ENCODE data around the gene AP2S1. TPM values are rescaled to one million over a fixed set of nuclear protein-coding genes. Genes with fewer than 3 reads are reported as not detected.
"Not testable (repeated sequence)": the region's sequence is repeated elsewhere in the genome, so short reads cannot be mapped to it uniquely, and the experiment has no call there.

Gene AP2S1
- polyA plus RNA-seq, 1 donor, result 78.8 TPM

DNA sequence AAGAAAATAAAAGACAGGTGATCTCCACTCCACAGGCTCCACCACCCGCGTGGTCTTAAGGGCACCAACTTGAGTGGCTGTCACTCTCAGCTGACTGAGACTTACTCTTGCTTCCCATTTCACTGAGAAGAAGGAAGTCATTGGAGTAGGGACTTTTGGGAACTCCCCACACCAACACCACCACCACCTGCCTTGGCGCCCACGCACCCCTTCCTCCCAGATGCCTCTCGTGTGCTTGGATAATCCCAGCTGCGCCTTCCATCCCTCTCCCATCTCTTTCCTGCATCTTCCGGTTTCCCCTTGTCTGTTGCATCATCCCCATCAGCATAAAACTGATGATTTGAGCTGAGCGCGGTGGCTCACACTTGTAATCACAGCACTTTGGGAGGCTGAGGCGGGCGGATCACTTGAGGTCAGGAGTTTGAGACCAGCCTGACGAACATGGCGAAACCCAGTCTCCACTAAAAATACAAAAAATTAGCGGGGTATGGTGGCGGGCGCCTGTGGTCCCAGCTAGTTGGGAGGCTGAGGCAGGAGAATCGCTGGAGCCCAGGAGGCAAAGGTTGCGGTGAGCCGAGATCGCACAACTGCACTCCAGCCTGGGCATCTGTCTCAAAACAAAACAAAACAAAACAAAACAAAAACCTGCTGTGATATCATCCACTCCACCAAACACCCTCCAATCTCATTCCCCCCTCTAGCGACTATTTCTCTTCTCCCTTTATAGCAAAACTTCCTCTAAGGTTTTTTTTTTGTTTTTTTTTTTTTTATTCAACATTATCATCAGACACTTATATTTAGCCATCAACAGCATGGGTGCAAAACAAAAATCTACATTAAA, 25.5 kb downstream of the AP2S1 start:
- Histone ChIP-seq H3K4me1 (ENCODE audit: control insufficient read depth, insufficient read depth, low read length) (peaks cover 24% of the 10 kb centered on the region), H3K4me3 (ENCODE audit: low read length) (no peak overlapping the region), H3K36me3 (ENCODE audit: control insufficient read depth, insufficient read depth, low read length) (no peaks in the 10 kb centered on the region), H3K27ac (ENCODE audit: low read length) (no peak overlapping the region), H3K9me3 (ENCODE audit: control insufficient read depth, low read depth, low read length) (no peaks in the 10 kb centered on the region), H3K27me3 (ENCODE audit: control insufficient read depth, insufficient read depth, low read length) (no peaks in the 10 kb centered on the region)
- 100% methylated on average over 1 of the region's 21 CpGs for WGBS (ENCODE audit: insufficient coverage, low lambda C conversion rate)
- no peak for DNase-seq

DNA sequence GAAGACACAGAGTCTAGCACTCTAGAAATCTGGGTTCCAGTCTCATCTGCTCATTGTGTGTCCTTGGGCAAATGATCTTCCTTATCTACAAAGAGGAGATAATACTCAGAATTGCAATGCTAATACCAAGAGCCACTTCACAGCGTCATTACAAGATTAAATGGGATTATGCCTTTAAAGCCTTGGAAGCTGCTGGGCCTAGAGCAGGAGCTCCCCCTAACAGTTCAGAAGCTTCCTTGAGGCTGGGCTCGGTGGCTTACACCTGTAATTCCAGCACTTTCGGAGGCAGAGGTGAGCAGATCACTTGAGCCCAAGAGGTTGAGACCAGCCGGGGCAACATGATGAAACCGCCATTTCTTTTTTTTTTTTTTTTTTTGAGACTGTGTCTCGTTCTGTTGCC, 27.6 kb downstream of the AP2S1 start:
- Histone ChIP-seq H3K9me3 (ENCODE audit: control insufficient read depth, low read depth, low read length) (no peaks in the 10 kb centered on the region), H3K27me3 (ENCODE audit: control insufficient read depth, insufficient read depth, low read length) (no peaks in the 10 kb centered on the region), H3K27ac (ENCODE audit: low read length) (peak overlapping the region; percentile 23), H3K4me3 (ENCODE audit: low read length) (no peak overlapping the region), H3K36me3 (ENCODE audit: control insufficient read depth, insufficient read depth, low read length) (no peaks in the 10 kb centered on the region), H3K4me1 (ENCODE audit: control insufficient read depth, insufficient read depth, low read length) (peaks cover 24% of the 10 kb centered on the region)
- DNase-seq, result no peak
- no CpG with 5 or more reads among the region's 6 CpGs for WGBS (ENCODE audit: insufficient coverage, low lambda C conversion rate)

DNA sequence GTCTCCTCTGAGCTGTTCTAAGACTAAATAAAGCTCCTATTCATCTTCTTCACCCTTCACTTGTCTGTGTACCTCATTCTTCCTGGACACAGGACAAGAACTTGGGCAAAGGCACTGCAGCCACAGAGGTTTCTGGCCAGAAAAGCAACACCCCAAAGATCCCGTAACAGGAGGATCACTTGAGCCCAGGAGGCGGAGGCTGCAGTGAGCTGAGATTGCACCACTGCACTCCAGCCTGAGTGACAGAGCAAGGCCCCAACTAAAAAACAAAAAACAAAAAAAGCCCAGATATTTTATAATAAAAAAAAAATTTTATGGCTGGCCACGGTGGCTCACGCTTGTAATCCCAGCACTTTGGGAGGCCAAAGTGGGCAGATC, 28.2 kb downstream of the AP2S1 start:
- H3K27me3 ChIP-seq (ENCODE audit: control insufficient read depth, insufficient read depth, low read length); H3K9me3 ChIP-seq (ENCODE audit: control insufficient read depth, low read depth, low read length); H3K36me3 ChIP-seq (ENCODE audit: control insufficient read depth, insufficient read depth, low read length); H3K4me3 ChIP-seq (ENCODE audit: low read length); DNase-seq: not testable (repeated sequence)
- Histone ChIP-seq H3K27ac (ENCODE audit: low read length) (peak overlapping the region; percentile 75), H3K4me1 (ENCODE audit: control insufficient read depth, insufficient read depth, low read length) (peaks cover 24% of the 10 kb centered on the region)
- WGBS (ENCODE audit: insufficient coverage, low lambda C conversion rate), result no CpG with 5 or more reads among the region's 4 CpGs

- no peaks in the 10 kb centered on the region for H3K36me3 ChIP-seq (ENCODE audit: control insufficient read depth, insufficient read depth, low read length)
- WGBS (ENCODE audit: insufficient coverage, low lambda C conversion rate), result no CpG with 5 or more reads among the region's 18 CpGs
- no peak overlapping the region for H3K4me3 ChIP-seq (ENCODE audit: low read length)
- peak in 1 of 2 donors; percentile 77 for DNase-seq
- no peaks in the 10 kb centered on the region for H3K9me3 ChIP-seq (ENCODE audit: control insufficient read depth, low read depth, low read length)
- H3K4me1 ChIP-seq (ENCODE audit: control insufficient read depth, insufficient read depth, low read length), result peaks cover 24% of the 10 kb centered on the region
- peak overlapping the region; percentile 75 for H3K27ac ChIP-seq (ENCODE audit: low read length)
- no peaks in the 10 kb centered on the region for H3K27me3 ChIP-seq (ENCODE audit: control insufficient read depth, insufficient read depth, low read length)
Observed at GRCh38 chr19:46821512-46822409, 28.9 kb downstream of the AP2S1 start.

DNA sequence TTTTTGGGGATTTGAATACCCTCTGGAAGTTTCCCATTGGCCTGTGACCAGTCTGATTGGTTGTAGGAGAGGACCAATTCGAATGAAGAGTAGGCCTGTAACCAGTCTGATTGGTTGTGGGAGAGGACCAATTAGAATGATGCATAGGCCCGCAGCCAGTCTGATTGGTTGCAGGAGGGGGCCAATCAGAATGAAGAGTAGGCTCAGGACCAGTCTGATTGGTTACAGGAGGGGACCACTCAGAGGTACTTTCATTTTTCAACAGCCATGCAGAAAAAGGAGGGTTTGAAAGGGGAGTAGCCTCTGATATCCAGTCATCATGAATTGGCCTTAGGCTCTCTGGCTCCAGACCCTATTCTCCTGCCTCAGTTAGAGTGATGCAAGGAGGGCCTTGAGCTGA, 31.8 kb downstream of the AP2S1 start:
- WGBS (ENCODE audit: insufficient coverage, low lambda C conversion rate), result no CpG with 5 or more reads among the region's 2 CpGs
- no peaks in the 10 kb centered on the region for H3K27me3 ChIP-seq (ENCODE audit: control insufficient read depth, insufficient read depth, low read length)
- no peak overlapping the region for H3K4me3 ChIP-seq (ENCODE audit: low read length)
- H3K4me1 ChIP-seq (ENCODE audit: control insufficient read depth, insufficient read depth, low read length), result peaks cover 24% of the 10 kb centered on the region
- H3K9me3 ChIP-seq (ENCODE audit: control insufficient read depth, low read depth, low read length), result no peaks in the 10 kb centered on the region
- DNase-seq, result no peak
- H3K27ac ChIP-seq (ENCODE audit: low read length), result no peak overlapping the region
- H3K36me3 ChIP-seq (ENCODE audit: control insufficient read depth, insufficient read depth, low read length), result no peaks in the 10 kb centered on the region

GRCh38 chr19:46815833-46816627, 34.6 kb downstream of the AP2S1 start:
- Histone ChIP-seq H3K9me3 (ENCODE audit: control insufficient read depth, low read depth, low read length) (no peaks in the 10 kb centered on the region), H3K4me1 (ENCODE audit: control insufficient read depth, insufficient read depth, low read length) (peaks cover 17% of the 10 kb centered on the region), H3K27ac (ENCODE audit: low read length) (no peak overlapping the region), H3K4me3 (ENCODE audit: low read length) (no peak overlapping the region), H3K27me3 (ENCODE audit: control insufficient read depth, insufficient read depth, low read length) (no peaks in the 10 kb centered on the region), H3K36me3 (ENCODE audit: control insufficient read depth, insufficient read depth, low read length) (no peaks in the 10 kb centered on the region)
- WGBS (ENCODE audit: insufficient coverage, low lambda C conversion rate), result 100% methylated on average over 3 of the region's 18 CpGs
- no peak for DNase-seq

- no peak overlapping the region for H3K27ac ChIP-seq (ENCODE audit: low read length)
- H3K9me3 ChIP-seq (ENCODE audit: control insufficient read depth, low read depth, low read length), result no peaks in the 10 kb centered on the region
- no peak for DNase-seq
- H3K4me3 ChIP-seq (ENCODE audit: low read length), result no peak overlapping the region
- no CpG with 5 or more reads among the region's 7 CpGs for WGBS (ENCODE audit: insufficient coverage, low lambda C conversion rate)
- H3K4me1 ChIP-seq (ENCODE audit: control insufficient read depth, insufficient read depth, low read length), result peaks cover 9% of the 10 kb centered on the region
- H3K27me3 ChIP-seq (ENCODE audit: control insufficient read depth, insufficient read depth, low read length), result no peaks in the 10 kb centered on the region
- H3K36me3 ChIP-seq (ENCODE audit: control insufficient read depth, insufficient read depth, low read length), result no peaks in the 10 kb centered on the region
Observed at GRCh38 chr19:46813839-46814358, 36.7 kb downstream of the AP2S1 start.

- no peaks in the 10 kb centered on the region for H3K27me3 ChIP-seq (ENCODE audit: control insufficient read depth, insufficient read depth, low read length)
- no peak for DNase-seq
- H3K27ac ChIP-seq (ENCODE audit: low read length), result no peak overlapping the region
- H3K4me3 ChIP-seq (ENCODE audit: low read length), result no peak overlapping the region
- no peaks in the 10 kb centered on the region for H3K9me3 ChIP-seq (ENCODE audit: control insufficient read depth, low read depth, low read length)
- WGBS (ENCODE audit: insufficient coverage, low lambda C conversion rate), result no CpG with 5 or more reads among the region's 24 CpGs
- H3K4me1 ChIP-seq (ENCODE audit: control insufficient read depth, insufficient read depth, low read length), result peaks cover 9% of the 10 kb centered on the region
- H3K36me3 ChIP-seq (ENCODE audit: control insufficient read depth, insufficient read depth, low read length), result no peaks in the 10 kb centered on the region
Observed at GRCh38 chr19:46812977-46813838, 37.4 kb downstream of the AP2S1 start.

DNA sequence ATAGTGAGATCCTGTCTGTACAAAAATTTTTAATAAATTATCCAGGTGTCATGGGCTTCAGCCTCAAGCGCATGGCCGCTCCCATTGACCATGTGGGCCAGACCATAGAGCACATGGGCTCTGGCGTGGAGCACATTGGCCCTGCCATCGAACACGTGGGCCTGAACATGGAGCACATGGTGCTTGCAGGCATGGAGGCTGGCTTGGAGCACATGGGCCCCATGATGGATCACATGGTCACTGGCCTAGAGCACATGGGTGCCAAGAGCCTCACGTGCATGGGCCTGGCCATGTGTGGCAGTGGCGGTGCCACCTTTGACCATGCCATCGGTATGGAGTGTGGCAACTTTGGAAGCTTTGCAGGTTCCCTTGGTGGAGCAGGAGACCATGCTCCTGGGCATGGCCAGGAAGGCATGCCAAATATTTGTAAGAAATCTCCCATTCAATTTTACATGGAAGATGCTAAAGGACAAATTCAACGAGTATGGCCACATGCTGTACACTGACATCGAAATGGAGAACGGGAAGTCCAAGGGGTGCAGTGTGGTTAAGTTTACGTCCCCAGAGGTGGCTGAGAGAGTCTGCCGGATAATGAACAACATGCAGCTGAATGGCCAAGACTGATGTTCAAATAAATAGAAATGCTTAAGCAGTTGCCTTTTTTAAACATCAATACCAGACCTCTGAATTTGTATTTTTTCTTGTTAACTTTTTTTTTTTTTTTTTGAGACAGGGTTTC, 40.9 kb downstream of the AP2S1 start:
- no peaks in the 10 kb centered on the region for H3K9me3 ChIP-seq (ENCODE audit: control insufficient read depth, low read depth, low read length)
- H3K27me3 ChIP-seq (ENCODE audit: control insufficient read depth, insufficient read depth, low read length), result no peaks in the 10 kb centered on the region
- no peak overlapping the region for H3K27ac ChIP-seq (ENCODE audit: low read length)
- H3K4me3 ChIP-seq (ENCODE audit: low read length), result no peak overlapping the region
- H3K4me1 ChIP-seq (ENCODE audit: control insufficient read depth, insufficient read depth, low read length), result peaks cover 13% of the 10 kb centered on the region
- DNase-seq, result no peak
- WGBS (ENCODE audit: insufficient coverage, low lambda C conversion rate), result 100% methylated on average over 2 of the region's 13 CpGs
- H3K36me3 ChIP-seq (ENCODE audit: control insufficient read depth, insufficient read depth, low read length), result no peaks in the 10 kb centered on the region
